HG03432 (cell line): ENCODE results near the gene CTNNA3.

Source experiments
- ATAC-seq: cut with Tn5 transposase; IDR thresholded peaks from one replicate; pipeline ENCODE4 v1.9.1; 2021; ENCODE audit warnings: mild to moderate bottlenecking, moderate library complexity; ENCODE audit not compliant: unreplicated experiment

The CTNNA3 gene

DNA sequence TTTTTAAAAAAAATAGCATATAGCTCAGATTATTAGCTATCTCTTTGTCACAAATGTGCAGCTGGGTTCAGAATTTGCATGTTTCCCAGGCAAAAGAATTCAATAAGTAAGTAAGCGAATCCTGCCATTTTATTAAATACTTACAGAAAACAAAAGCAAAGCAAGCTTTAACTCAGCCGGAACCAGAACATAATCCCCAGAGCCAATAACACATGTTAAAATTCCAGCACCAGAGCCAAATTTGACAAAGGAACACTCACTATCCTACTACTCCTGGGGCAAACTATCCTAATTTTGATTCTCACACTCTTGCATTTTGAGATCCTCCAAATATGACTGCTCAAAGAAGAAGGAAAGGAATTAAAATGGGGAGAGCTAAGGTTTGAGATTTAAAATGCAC, 737.5 kb downstream of the CTNNA3 start:
- no peak for ATAC-seq

DNA sequence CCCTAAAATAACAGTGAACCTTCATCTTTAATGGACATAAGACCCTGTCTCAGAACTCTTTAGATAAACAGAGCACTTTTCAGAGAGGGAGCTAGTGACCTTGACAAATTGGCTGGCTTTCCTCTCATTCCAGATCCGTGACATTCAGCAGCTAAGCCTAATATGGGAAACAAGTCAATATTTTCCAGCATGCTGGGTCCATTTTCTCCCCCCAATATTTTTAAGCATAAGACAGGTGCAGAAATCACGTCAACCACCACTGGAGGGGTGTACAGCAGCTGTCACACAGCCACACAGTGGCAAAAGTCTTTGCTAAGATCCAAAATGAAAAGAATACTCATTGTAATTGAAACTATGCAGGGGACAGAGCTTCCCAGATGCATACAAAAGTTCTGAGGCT, 744.1 kb downstream of the CTNNA3 start:
- ATAC-seq, result no peak

DNA sequence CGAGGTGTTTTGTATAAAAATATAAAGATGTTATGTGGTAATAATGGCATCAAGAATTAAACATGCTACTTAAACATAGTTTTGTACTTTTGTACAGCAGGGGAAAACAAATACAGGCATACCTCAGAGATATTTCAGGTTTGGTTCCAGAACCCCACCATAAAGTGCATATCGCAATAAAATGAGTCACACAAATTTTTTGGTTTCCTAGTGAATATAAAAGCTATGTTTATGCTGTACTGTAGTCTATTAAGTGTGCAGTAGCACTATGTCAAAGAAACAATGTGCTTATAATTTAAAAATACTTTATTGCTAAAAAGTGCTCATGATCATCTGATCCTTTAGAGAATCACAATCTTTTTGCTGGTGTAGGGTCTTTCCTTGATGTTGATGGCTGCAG, 752.4 kb downstream of the CTNNA3 start:
- no peak for ATAC-seq

DNA sequence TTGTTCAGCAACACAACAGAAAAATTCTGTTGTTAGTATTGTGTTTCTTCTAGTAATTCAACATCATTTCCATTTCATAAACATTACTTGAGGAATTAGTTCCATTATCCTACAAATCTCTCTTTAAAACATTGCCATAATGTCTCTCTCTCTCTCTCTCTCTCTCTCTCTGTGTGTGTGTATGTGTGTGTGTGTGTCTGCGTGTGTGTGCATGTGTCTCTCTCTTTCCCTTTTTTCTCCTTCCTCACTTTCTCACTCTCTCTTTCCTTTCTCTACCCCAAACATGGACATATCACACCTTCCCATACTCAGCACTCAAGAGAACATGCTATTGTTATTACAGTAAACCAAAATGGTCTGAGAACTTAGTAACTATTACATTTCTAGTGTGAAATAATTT, 753.6 kb downstream of the CTNNA3 start:
- ATAC-seq, result no peak

DNA sequence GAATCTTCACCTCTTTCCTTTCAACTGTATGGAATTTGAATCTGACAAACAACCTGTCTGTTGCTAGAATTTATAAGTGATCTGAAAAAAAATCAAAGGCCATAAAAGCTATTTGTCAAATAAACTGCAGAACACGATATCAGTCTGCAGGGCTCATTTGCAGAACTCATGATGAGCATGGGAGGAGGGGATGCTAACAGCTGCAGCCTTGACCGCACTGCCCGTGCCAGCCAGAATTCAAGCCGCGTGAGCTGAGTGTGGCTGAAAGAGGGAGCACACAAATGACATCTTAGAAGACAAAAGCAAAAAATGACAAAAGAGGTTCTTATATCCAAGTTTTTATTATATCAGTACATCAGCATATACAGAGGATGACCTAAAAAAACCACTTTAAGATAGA, 754.5 kb downstream of the CTNNA3 start:
- ATAC-seq, result no peak

DNA sequence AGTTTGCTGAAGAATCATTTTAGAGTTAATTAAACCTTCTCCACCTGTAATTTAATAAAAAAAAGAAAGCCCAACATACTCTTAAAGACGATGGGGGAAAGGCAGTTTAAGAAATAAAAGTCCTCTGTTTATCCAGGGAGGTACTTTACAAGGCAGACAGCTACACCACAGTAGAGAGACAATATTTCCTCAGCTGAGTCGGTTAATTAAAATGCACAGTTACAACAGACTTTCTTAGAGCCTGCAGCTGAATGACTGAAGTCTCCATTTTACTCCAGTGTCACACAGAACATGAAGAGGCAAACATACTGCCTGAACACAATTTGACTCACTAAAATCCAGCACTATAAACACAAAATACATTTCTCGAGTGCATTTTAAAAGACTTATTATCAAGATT, 755.0 kb downstream of the CTNNA3 start:
- ATAC-seq, result no peak

DNA sequence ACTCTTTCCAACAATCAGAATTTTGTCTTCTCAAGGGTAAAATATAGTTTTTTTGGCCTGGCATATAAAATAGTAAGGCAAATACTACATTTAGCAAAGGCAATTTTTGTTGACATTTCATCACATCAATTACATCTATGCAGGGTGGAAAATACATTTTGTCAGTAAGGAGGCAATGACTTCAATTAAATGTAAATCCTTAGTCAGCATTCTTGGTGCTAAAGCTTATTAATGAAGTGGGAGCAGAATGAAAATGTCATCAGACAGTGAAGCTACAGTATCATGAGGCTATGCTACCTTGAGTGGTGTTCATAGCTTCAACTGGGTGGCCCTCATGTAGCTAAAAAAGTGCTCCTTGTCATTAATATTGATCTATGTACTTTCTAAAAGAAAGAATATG, 761.3 kb downstream of the CTNNA3 start:
- ATAC-seq, result no peak

DNA sequence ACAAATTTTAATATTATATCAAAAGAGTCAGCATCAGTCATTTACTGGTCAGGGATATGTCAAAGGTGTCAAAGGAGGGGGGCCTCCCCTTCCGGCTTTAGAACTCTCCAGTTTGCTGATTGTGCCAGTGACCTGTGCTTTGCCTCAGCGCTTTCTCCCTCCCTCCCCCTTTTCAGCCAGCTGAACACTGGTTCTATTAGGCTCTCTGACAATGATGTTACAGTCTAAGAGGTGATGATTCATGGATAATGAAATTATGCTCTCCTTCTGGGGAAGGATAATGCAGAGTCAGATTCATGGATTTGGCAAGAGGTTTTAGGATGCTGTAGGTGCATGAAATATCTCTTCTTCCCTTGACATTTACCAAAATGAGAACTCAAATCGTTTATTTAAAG, 764.0 kb downstream of the CTNNA3 start:
- ATAC-seq, result no peak

DNA sequence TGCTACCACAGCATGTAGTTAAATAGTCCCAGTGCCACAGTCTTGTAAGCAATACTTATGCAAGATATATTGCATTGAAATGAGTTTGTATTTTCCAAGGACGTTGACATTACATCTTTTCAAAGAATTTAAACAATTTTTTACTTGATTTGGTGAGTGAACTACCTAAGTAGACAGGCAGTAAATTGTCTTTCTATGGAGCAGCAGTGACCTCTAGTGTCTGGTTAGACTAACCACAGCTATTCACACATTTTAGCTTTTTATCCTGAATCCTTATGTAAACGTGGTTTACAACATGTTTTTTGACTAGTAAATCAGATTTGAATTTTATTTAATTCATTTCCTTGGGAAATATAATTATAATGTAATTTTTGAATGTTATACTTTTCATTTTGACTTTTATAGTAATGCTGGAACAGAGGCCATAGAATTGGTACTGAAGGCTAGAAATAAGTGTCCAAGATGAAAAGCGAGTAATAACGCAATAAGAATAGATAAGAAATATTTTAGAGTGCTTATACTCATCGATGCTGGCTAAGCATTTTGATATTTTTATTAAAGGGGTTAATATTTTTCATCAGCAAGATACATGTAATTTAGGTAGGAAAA, 764.6 kb downstream of the CTNNA3 start:
- peak; percentile 78 for ATAC-seq

DNA sequence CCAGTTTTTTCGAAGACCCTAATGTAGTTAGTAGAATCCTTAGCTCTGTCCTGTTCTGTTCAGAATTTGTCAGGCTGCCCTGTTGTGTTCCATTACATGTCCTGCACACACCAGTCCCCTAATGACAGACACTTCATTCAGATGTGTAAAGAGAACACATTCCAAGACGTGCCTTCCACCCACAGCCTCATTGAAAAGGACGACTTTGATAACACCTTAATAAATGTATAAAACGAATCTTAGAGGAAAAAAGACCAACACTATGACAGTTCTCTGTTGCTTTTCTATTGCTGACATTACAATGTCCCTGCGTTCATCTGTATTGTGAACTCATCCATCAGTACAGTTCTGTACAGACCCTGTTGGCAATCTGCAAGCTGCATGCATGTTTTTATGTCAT, 766.6 kb downstream of the CTNNA3 start:
- ATAC-seq, result no peak

DNA sequence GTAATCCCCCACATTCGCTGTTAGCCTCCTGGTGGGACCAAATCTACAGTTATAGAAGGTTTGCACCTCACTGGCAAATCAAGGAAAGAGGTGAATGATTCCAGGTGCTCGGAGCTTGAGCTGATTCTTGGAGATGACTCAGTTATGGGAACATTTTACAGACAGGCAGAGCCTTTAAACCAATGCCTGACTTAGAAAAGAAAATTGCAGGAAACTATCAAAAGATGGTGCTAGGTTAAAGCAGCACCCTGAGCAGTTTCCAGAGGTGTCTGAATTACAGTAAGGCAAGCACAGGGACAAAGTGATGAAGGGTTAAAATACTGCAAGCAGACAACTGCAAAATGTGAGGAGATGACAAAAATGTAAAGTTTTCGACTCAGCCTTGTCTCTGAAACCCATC, 767.2 kb downstream of the CTNNA3 start:
- ATAC-seq, result no peak

DNA sequence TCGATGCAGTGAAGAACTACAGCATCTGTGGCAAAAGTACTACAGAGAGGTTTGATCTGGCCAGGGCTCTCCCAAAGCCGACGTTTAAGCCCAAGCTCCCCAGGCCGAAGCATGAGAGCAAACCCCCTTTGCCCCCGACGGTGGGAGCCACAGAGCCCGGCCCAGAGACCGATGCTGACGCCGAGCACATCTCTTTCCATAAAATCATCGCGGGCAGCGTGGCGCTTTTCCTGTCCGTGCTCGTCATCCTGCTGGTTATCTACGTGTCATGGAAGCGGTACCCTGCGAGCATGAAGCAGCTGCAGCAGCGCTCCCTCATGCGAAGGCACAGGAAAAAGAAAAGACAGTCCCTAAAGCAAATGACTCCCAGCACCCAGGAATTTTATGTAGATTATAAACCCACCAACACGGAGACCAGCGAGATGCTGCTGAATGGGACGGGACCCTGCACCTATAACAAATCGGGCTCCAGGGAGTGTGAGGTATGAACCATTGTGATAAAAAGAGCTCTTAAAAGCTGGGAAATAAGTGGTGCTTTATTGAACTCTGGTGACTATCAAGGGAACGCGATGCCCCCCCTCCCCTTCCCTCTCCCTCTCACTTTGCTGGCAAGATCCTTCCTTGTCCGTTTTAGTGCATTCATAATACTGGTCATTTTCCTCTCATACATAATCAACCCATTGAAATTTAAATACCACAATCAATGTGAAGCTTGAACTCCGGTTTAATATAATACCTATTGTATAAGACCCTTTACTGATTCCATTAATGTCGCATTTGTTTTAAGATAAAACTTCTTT, 767.8 kb downstream of the CTNNA3 start:
- no peak for ATAC-seq

DNA sequence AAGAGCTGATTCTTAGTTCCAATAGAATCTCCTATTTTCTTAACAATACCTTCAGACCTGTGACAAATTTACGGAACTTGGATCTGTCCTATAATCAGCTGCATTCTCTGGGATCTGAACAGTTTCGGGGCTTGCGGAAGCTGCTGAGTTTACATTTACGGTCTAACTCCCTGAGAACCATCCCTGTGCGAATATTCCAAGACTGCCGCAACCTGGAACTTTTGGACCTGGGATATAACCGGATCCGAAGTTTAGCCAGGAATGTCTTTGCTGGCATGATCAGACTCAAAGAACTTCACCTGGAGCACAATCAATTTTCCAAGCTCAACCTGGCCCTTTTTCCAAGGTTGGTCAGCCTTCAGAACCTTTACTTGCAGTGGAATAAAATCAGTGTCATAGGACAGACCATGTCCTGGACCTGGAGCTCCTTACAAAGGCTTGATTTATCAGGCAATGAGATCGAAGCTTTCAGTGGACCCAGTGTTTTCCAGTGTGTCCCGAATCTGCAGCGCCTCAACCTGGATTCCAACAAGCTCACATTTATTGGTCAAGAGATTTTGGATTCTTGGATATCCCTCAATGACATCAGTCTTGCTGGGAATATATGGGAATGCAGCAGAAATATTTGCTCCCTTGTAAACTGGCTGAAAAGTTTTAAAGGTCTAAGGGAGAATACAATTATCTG, 768.6 kb downstream of the CTNNA3 start:
- no peak for ATAC-seq

DNA sequence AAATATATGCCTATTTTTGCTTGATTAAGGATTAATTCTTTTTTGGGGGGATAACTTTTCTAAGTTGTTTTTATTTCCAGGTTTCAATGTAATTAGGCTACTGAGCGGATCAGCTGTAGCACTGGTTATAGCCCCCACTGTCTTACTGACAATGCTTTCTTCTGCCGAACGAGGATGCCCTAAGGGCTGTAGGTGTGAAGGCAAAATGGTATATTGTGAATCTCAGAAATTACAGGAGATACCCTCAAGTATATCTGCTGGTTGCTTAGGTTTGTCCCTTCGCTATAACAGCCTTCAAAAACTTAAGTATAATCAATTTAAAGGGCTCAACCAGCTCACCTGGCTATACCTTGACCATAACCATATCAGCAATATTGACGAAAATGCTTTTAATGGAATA, 769.2 kb downstream of the CTNNA3 start:
- no peak for ATAC-seq

DNA sequence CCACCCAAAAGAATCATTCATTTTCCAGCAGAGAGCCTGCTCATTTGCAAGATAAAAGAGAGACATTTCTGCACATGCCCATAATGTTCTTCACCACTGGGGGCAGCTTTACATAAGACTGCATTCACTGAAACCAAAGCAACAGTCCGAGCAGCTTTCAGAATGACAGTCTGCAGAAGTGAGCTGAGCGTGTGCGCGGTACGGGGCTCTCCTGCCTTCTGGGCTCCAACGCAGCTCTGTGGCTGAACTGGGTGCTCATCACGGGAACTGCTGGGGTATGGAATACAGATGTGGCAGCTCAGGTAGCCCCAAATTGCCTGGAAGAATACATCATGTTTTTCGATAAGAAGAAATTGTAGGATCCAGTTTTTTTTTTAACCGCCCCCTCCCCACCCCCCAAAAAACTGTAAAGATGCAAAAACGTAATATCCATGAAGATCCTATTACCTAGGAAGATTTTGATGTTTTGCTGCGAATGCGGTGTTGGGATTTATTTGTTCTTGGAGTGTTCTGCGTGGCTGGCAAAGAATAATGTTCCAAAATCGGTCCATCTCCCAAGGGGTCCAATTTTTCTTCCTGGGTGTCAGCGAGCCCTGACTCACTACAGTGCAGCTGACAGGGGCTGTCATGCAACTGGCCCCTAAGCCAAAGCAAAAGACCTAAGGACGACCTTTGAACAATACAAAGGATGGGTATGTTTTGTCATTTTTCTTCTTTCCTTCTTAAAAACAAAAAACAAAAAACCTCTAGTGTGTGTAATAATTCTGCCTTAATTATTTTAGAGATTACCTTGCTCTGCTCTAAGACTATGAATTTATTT, 769.9 kb downstream of the CTNNA3 start, which contains the start of gene LRRTM3:
Gene LRRTM3 (plus strand): TSS at position 141 of the 820 bp plus-strand sequence.
- peak; percentile 100 for ATAC-seq

DNA sequence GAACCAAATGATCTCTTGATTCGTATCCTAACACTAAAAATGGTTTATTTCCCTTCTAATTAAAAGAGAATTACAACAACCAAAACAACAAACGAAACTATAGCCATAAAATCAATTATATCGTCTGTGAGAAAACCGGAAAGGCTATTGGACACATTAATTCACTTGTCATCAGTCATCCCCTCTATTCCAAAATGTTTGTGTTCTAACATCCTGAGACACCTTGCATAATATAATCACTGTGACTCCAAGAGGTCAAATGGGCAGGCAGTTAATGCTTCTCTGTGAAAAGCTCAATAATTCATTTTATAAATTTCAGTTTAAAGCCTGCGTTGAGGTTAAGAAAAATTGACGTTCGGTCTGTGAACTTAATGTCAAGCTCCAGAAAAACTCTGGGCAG, 770.6 kb downstream of the CTNNA3 start:
- ATAC-seq, result no peak

DNA sequence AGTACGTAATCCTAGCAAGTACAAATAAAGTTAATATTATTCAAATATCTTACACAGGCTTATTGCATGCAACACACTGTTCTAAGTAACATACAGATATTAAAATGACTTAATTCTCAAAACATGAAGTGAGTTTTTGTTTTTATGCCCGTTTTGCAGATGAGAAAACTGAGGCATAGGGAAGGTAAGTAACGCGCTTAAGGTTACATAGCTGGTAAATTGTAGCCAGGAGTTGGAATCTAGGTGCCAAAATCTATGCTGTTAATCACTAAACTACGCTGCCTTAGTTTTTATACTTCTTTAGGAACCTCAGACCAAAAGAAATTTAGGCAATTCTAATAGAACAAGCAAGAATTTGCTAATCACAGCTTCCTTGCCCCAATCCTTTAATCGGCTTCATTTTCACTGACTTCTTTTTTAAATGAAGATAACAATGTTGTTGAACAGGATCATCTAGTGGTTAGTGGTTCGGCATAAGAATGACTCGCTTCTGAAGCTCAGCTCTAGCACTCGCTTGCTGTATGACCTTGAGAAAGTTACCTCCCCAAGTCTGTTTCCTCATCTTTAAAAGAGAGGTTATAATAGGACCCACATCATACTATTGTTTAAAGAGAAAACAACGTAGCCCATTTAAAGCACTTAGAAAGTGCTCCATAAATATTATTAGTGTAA, 771.2 kb downstream of the CTNNA3 start:
- no peak for ATAC-seq

DNA sequence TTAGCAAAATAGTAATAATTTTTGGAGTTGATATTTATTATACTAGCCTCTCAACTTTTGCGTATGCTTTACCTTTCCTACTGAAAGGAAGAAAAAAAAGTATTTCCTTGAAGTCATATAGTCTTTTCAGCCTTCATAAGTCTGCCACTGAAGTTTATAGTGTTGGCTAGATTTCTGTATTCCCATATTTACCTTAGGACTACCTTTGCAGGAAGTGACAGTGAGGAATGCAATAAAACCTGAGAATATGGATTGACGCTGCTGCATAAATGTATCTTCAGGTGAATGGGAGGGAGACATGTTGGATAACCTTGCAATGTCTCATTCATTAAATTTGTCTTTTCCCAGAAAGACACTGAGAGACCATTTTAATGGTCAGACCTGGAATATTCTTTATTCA, 776.7 kb downstream of the CTNNA3 start:
- no peak for ATAC-seq

DNA sequence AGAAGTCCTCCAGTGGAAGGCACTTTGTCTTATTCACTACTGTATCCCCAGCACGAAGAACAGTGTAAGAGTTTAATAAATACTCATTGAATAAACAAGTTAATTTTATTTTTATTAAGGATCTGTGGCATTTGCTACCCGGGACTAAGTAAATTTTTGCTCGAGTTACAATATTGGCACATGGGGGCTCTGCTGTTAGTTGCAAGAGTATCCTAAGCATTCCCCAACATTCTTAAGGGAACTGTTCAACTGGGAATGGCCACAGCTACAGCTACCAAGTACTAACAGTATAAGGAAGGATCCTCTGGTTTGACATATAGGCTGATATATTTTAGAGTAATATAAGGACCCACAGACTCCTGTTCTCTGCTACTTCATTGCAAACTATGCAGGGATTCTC, 778.9 kb downstream of the CTNNA3 start:
- ATAC-seq, result no peak

DNA sequence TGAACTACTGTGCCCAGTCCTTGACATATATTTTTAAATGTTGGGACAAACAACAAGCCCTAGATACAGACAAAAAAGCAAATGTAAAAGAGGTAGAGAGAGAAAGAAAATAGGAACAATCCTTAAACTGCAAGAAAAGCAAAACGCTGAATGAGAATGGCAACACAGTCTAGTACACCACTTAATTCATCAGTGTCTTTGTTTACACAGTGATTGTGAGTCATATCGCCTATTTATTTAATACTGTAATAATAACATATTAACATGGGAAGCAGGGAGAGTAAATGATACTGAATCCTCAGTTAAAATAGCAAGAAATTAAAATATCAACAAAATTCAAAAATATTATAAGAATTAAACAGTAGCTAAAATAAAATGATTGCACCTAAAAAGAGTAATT, 780.0 kb downstream of the CTNNA3 start:
- no peak for ATAC-seq

DNA sequence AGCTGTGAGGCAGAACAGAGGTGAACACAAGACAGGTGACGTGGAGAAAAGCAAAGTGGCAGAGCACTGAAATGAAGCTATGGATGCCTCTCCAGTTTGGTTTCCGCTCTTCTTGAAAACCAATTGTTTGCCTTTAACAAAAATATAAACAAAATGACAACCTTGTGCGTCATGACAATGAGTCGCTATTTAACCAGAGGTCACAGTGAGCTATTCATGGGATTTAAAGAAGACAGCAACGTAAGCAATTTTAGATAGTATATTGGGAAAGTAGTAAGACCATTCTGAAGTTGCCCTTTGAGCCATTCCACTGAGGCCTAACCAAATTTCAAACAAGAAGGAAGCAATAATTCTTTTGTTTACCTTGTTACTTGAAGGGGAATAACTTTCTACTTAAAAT, 785.3 kb downstream of the CTNNA3 start:
- ATAC-seq, result no peak
